Thyroid gland (tissue), 4 donors: ENCODE data around the gene USP49.

ENCODE experiments used
- POLR2A ChIP-seq, 2 donors: fragments of 450-650 bp; IDR thresholded peaks; one replicate each; pipeline ENCODE4 v1.6.1; 2017; ENCODE audit warnings: antibody characterized with exemption in 2 of 2, mild to moderate bottlenecking in 2 of 2, moderate library complexity in 1 of 2
- TF ChIP-seq, protein P1 (sequence below), 6 experiments: fragments of 200-600 bp in 3 of 6; fragments of 450-650 bp in 3 of 6; sonication (generic) in 3 of 6; IDR thresholded peaks; one replicate each; pipeline ENCODE4 v1.5.1; 2016 to 2019; ENCODE audit warnings: antibody characterized with exemption in 6 of 6, mild to moderate bottlenecking in 2 of 6, inconsistent platforms in 1 of 6, moderate library complexity in 1 of 6

DNA sequence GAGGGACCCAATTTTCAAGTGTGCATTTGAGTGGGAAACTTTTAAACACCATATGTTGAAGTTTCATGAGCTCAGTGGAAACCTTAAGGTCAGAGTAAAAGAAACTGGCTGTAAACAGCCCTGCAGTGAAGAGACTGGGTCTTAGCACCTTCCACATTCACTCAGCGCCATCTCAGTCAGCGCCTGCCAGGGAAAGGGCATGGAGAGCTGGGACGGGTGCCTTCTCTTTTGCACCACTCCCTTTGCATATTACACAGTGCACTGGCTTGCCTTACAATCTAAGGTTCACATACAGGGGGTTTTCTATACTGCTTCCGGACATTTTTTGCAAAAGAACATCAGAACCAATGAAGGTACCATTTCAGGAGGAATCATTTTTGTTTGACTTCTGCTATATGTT is 103.2 kb downstream of the USP49 start:
- TF ChIP-seq, protein P1, sequence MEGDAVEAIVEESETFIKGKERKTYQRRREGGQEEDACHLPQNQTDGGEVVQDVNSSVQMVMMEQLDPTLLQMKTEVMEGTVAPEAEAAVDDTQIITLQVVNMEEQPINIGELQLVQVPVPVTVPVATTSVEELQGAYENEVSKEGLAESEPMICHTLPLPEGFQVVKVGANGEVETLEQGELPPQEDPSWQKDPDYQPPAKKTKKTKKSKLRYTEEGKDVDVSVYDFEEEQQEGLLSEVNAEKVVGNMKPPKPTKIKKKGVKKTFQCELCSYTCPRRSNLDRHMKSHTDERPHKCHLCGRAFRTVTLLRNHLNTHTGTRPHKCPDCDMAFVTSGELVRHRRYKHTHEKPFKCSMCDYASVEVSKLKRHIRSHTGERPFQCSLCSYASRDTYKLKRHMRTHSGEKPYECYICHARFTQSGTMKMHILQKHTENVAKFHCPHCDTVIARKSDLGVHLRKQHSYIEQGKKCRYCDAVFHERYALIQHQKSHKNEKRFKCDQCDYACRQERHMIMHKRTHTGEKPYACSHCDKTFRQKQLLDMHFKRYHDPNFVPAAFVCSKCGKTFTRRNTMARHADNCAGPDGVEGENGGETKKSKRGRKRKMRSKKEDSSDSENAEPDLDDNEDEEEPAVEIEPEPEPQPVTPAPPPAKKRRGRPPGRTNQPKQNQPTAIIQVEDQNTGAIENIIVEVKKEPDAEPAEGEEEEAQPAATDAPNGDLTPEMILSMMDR (IDR thresholded peaks at IDR 0.05), result no peak
- no peak for TF ChIP-seq POLR2A (IDR thresholded peaks at IDR 0.05)
